ENCODE data around the gene TANC1. TPM values are rescaled to one million over a fixed set of nuclear protein-coding genes. Genes with fewer than 3 reads are reported as not detected.

The TANC1 gene
- total and polyA plus RNA-seq, 2 donors (not counting 3 experiments of a cell fraction or from before 2014, with no cell fraction given): 58.9 to 99.4 TPM

DNA sequence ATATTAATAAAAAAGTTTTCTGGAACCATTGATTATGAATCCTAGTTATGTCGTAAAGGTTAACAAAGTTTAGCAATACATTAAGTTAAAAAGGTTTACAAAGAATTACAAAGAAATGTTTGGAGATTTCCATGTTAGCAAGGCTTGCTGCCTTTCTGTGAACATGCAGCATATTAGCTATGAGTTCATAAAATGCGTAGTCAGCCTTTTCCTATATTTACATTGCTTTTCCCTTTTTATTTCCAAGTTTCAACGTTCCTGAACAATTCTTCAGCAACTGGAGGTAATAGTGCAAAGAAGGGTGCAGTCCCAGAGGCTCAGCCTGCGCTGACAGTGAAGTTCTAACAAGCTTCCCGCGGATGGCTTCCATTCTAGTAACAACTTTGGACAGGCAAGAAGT lies 266.4 kb downstream of the TANC1 start:
- H3K9me1 ChIP-seq (replicated peaks; ENCODE audit: control insufficient read depth, extremely low read depth, insufficient read depth, low read length): no peaks in the 10 kb centered on the region
- no peak for DNase-seq (ENCODE audit: low read depth, low spot score)
- no peak overlapping the region for H3K4me3 ChIP-seq (replicated peaks in 1 of 3; ENCODE audit: insufficient read depth in 1 of 3, low read depth in 1 of 3, low read length in 3 of 3)
- dilution Hi-C loops (cut with MboI; ENCODE audit: extremely low pct_ligation_motif_present, low sequenced_read_pairs): no loop called here
- no peak overlapping the region for H3K9ac ChIP-seq (replicated peaks; ENCODE audit: extremely low read depth, insufficient read depth, low read length)
- BruUV-seq (replicated peaks): no TSS peak
- intact Hi-C loops (cut with micrococcal nuclease): no loop called here
- TF ChIP-seq GATA2 (IDR thresholded peaks at IDR 0.05; ENCODE audit: insufficient read depth, insufficient read length, low read depth, low read length): no peak
- no peak for TF ChIP-seq POLR2AphosphoS5 (IDR thresholded peaks at IDR 0.05; ENCODE audit: insufficient read depth, low read depth, low read length)
- TF ChIP-seq POLR2A (IDR thresholded peaks at IDR 0.05; ENCODE audit: low read depth, low read length): no peak
- no peak for TF ChIP-seq EZH2 (IDR thresholded peaks at IDR 0.05; ENCODE audit: borderline replicate concordance, low read depth, low read length, severe bottlenecking)
- TF ChIP-seq, protein P1, sequence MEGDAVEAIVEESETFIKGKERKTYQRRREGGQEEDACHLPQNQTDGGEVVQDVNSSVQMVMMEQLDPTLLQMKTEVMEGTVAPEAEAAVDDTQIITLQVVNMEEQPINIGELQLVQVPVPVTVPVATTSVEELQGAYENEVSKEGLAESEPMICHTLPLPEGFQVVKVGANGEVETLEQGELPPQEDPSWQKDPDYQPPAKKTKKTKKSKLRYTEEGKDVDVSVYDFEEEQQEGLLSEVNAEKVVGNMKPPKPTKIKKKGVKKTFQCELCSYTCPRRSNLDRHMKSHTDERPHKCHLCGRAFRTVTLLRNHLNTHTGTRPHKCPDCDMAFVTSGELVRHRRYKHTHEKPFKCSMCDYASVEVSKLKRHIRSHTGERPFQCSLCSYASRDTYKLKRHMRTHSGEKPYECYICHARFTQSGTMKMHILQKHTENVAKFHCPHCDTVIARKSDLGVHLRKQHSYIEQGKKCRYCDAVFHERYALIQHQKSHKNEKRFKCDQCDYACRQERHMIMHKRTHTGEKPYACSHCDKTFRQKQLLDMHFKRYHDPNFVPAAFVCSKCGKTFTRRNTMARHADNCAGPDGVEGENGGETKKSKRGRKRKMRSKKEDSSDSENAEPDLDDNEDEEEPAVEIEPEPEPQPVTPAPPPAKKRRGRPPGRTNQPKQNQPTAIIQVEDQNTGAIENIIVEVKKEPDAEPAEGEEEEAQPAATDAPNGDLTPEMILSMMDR (IDR thresholded peaks at IDR 0.05; ENCODE audit: extremely low read depth in 1 of 2, insufficient read depth in 1 of 2, low read depth in 1 of 2, low read length in 2 of 2): no peak
- TF ChIP-seq FOS (IDR thresholded peaks at IDR 0.05; ENCODE audit: borderline replicate concordance, insufficient read depth, low read length): no peak
- TF ChIP-seq JUN (IDR thresholded peaks at IDR 0.05; ENCODE audit: borderline replicate concordance, insufficient read depth, insufficient read length, low read depth): no peak
- no peak for TF ChIP-seq MYC (IDR thresholded peaks at IDR 0.05; ENCODE audit: low read depth, low read length)
- TF ChIP-seq, protein P2, sequence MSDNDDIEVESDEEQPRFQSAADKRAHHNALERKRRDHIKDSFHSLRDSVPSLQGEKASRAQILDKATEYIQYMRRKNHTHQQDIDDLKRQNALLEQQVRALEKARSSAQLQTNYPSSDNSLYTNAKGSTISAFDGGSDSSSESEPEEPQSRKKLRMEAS (IDR thresholded peaks at IDR 0.05; ENCODE audit: insufficient read depth, insufficient read length): no peak
- H3K27me3 ChIP-seq (ENCODE audit: control insufficient read depth in 2 of 2, insufficient read depth in 2 of 2, low read length in 2 of 2): no peaks in the 10 kb centered on the region
- CTCF ChIA-PET: interaction anchor here (0.6 to 0.9 kb wide), 3 partner anchors 9 to 345 kb away, joined by 3 read pairs; no protein-coding TSS in a partner anchor
- H4K20me1 ChIP-seq (replicated peaks; ENCODE audit: control insufficient read depth, extremely low read depth, insufficient read depth, low read length): no peaks in the 10 kb centered on the region
- H3K9me3 ChIP-seq (replicated peaks; ENCODE audit: control insufficient read depth, insufficient read depth, low read length): no peaks in the 10 kb centered on the region
- peaks cover 32 to 47% of the 10 kb centered on the region in 2 experiments for H3K36me3 ChIP-seq (ENCODE audit: control insufficient read depth in 2 of 2, extremely low read depth in 1 of 2, insufficient read depth in 2 of 2, low read length in 2 of 2)
- H3K27ac ChIP-seq (ENCODE audit: insufficient read depth, low read depth, low read length): no peak overlapping the region
- no peak for FAIRE-seq
- H3K4me1 ChIP-seq (ENCODE audit: control insufficient read depth, extremely low read depth, insufficient read depth, low read length): no peaks in the 10 kb centered on the region
- POLR2A ChIA-PET: no interaction called here
- H3K79me2 ChIP-seq (ENCODE audit: control insufficient read depth, insufficient read depth, low read length): no peaks in the 10 kb centered on the region
- no peak overlapping the region for H2AFZ ChIP-seq (ENCODE audit: low read depth, low read length)
- H3K4me2 ChIP-seq (ENCODE audit: insufficient read depth, low read length): no peak overlapping the region
